Gastrocnemius medialis (tissue), 4 donors: Measurements from ENCODE around the gene CLVS2. TPM values are rescaled to one million over a fixed set of nuclear protein-coding genes. Genes with fewer than 3 reads are reported as not detected.

Source experiments
- ATAC-seq, 2 donors: fragments of 150-250 bp; one replicate each; pipeline ENCODE4 v1.9.1; 2016
- DNase-seq, 2 donors: peaks; one replicate each; pipeline ENCODE4 v3.0.0-alpha.2; 2019
- H3K27ac ChIP-seq, 4 donors: fragments of 200-600 bp; sonication (generic); 1 replicate in 1 of 4; 2 replicates in 3 of 4; pipeline ENCODE4 v1.5.1; 2016 to 2018; ENCODE audit warnings: mild to moderate bottlenecking in 2 of 4, moderate library complexity in 1 of 4
- H3K27me3 ChIP-seq, 3 donors: fragments of 200-600 bp; sonication (generic) in 2 of 3; 1 replicate in 1 of 3; 2 replicates in 2 of 3; pipeline versions ENCODE4 v1.5.1 to v1.6.0; 2016 to 2019; ENCODE audit warnings: mild to moderate bottlenecking in 1 of 3, moderate library complexity in 1 of 3
- H3K36me3 ChIP-seq, 2 donors: fragments of 200-600 bp; sonication (generic) in 1 of 2; one replicate each; pipeline ENCODE4 v1.5.1; 2017 to 2018
- H3K4me1 ChIP-seq, 2 donors: fragments of 200-600 bp; sonication (generic) in 1 of 2; one replicate each; pipeline ENCODE4 v1.5.1; 2016 to 2017; ENCODE audit warnings: mild to moderate bottlenecking in 2 of 2
- H3K4me3 ChIP-seq, 4 donors: fragments of 200-600 bp; sonication (generic) in 3 of 4; 1 replicate in 1 of 4; 2 replicates in 3 of 4; pipeline ENCODE4 v1.5.1; 2016 to 2019; ENCODE audit warnings: mild to moderate bottlenecking in 2 of 4
- H3K9me3 ChIP-seq, 3 donors: fragments of 200-600 bp; sonication (generic) in 2 of 3; 1 replicate in 1 of 3; 2 replicates in 2 of 3; pipeline ENCODE4 v1.5.1; 2016 to 2019
- CTCF ChIP-seq, 5 experiments: fragments of 450-650 bp in 3 of 5; fragments of 200-600 bp in 2 of 5; sonication (generic) in 2 of 5; IDR thresholded peaks in 4 of 5; conservative IDR thresholded peaks in 1 of 5; 1 replicate in 4 of 5; 2 replicates in 1 of 5; pipeline ENCODE4 v1.5.1; 2016 to 2019; ENCODE audit warnings: antibody characterized with exemption in 5 of 5, mild to moderate bottlenecking in 3 of 5, moderate library complexity in 3 of 5
- POLR2A ChIP-seq, 2 donors: fragments of 450-650 bp; IDR thresholded peaks; one replicate each; pipeline ENCODE4 v1.6.1; 2017; ENCODE audit warnings: antibody characterized with exemption in 2 of 2, mild to moderate bottlenecking in 2 of 2, moderate library complexity in 2 of 2
- in situ Hi-C, 4 donors: fragments of 200-750 bp; cut with MboI; loops; one replicate each; pipeline versions ENCODE4 v1.15.0 to v1.8.0; 2017; ENCODE audit warnings: low sequenced_read_pairs in 4 of 4
- intact Hi-C: fragments of 100-400 bp; cut with DNase I; formaldehyde crosslinking; loops from one replicate; pipeline ENCODE4 v1.15.1; 2023; ENCODE audit warnings: low total_unique reads
- total RNA-seq, 4 donors: library from RNA; depleted of rRNA; stranded (reverse); fragments of >200 nt; gene quantifications; one replicate each; pipeline versions ENCODE4 v1.1.0 to v1.2.3, GENCODE V29; 2016

Gene CLVS2
- total RNA-seq, 4 donors from 2014 or later: 0.20 to 0.88 (median 0.61) TPM

GRCh38 chr6:123062670-123063069 is 66.6 kb downstream of the CLVS2 start:
- intact Hi-C loops: no loop called here
- Histone ChIP-seq H3K27ac (no peak overlapping the region), H3K27me3 (no peaks in the 10 kb centered on the region), H3K36me3 (no peaks in the 10 kb centered on the region), H3K4me1 (no peaks in the 10 kb centered on the region), H3K4me3 (no peak overlapping the region), H3K9me3 (no peaks in the 10 kb centered on the region)
- ATAC-seq (no peak), DNase-seq (no peak)
- in situ Hi-C loops: no loop called here
- no peak for TF ChIP-seq POLR2A (IDR thresholded peaks at IDR 0.05)
- TF ChIP-seq CTCF (IDR thresholded peaks at IDR 0.05 in 4 of 5, conservative IDR thresholded peaks at IDR 0.05 in 1 of 5): no peak

- no peaks in the 10 kb centered on the region for H3K9me3 ChIP-seq
- no peak overlapping the region for H3K4me3 ChIP-seq
- no peak for ATAC-seq
- H3K27me3 ChIP-seq: no peaks in the 10 kb centered on the region
- TF ChIP-seq CTCF (IDR thresholded peaks at IDR 0.05 in 4 of 5, conservative IDR thresholded peaks at IDR 0.05 in 1 of 5): no peak
- TF ChIP-seq POLR2A (IDR thresholded peaks at IDR 0.05): no peak
- intact Hi-C loops: no loop called here
- in situ Hi-C loops: no loop called here
- no peaks in the 10 kb centered on the region for H3K4me1 ChIP-seq
- H3K36me3 ChIP-seq: no peaks in the 10 kb centered on the region
- H3K27ac ChIP-seq: no peak overlapping the region
- no peak for DNase-seq
These were observed 68.0 kb downstream of the CLVS2 start for GRCh38 chr6:123064038-123064437.

GRCh38 chr6:123074616-123075015 is 78.6 kb downstream of the CLVS2 start:
- TF ChIP-seq POLR2A (IDR thresholded peaks at IDR 0.05): no peak
- no peak for TF ChIP-seq CTCF (IDR thresholded peaks at IDR 0.05 in 4 of 5, conservative IDR thresholded peaks at IDR 0.05 in 1 of 5)
- Histone ChIP-seq H3K4me3 (no peak overlapping the region), H3K27ac (no peak overlapping the region), H3K4me1 (no peaks in the 10 kb centered on the region), H3K27me3 (no peaks in the 10 kb centered on the region), H3K9me3 (no peaks in the 10 kb centered on the region), H3K36me3 (no peaks in the 10 kb centered on the region)
- intact Hi-C loops: no loop called here
- ATAC-seq: no peak
- in situ Hi-C loops: no loop called here
- no peak for DNase-seq

- Histone ChIP-seq H3K27me3 (no peaks in the 10 kb centered on the region), H3K36me3 (no peaks in the 10 kb centered on the region), H3K4me1 (peaks cover 2 to 12% of the 10 kb centered on the region in 2 donors), H3K4me3 (no peak overlapping the region), H3K27ac (no peak overlapping the region), H3K9me3 (no peaks in the 10 kb centered on the region)
- in situ Hi-C loops: no loop called here
- DNase-seq: no peak
- intact Hi-C loops: no loop called here
- no peak for ATAC-seq
- no peak for TF ChIP-seq POLR2A (IDR thresholded peaks at IDR 0.05)
- TF ChIP-seq CTCF (IDR thresholded peaks at IDR 0.05 in 4 of 5, conservative IDR thresholded peaks at IDR 0.05 in 1 of 5): no peak
These were observed 89.4 kb downstream of the CLVS2 start for GRCh38 chr6:123085403-123085802.

GRCh38 chr6:123089226-123089625 is 93.2 kb downstream of the CLVS2 start:
- no peak overlapping the region for H3K4me3 ChIP-seq
- no peaks in the 10 kb centered on the region for H3K9me3 ChIP-seq
- ATAC-seq (no peak), DNase-seq (no peak)
- H3K27ac ChIP-seq: peak overlapping the region in 2 of 4 donors; percentile 2 to 91
- no peaks in the 10 kb centered on the region for H3K27me3 ChIP-seq
- TF ChIP-seq CTCF (IDR thresholded peaks at IDR 0.05 in 4 of 5, conservative IDR thresholded peaks at IDR 0.05 in 1 of 5) (no peak), POLR2A (IDR thresholded peaks at IDR 0.05) (no peak)
- peaks cover 29 to 38% of the 10 kb centered on the region in 2 donors for H3K4me1 ChIP-seq
- H3K36me3 ChIP-seq: no peaks in the 10 kb centered on the region
- intact Hi-C loops: no loop called here
- in situ Hi-C loops: no loop called here
